ENCODE measurements around the gene OSBPL8. TPM values are rescaled to one million over a fixed set of nuclear protein-coding genes. Genes with fewer than 3 reads are reported as not detected.

Gene OSBPL8
- total and polyA plus RNA-seq, 2 experiments from 2014 or later: 78.0 to 124 TPM

GRCh38 chr12:76307083-76307482, 252.5 kb downstream of the OSBPL8 start (continued):
- TF ChIP-seq ZNF462 (CRISPR knock-in tag; IDR thresholded peaks at IDR 0.05) (no peak), EZH2 (IDR thresholded peaks at IDR 0.05; ENCODE audit: low read depth, unreplicated experiment) (no peak), CREB1 (CRISPR knock-in tag; IDR thresholded peaks at IDR 0.05; ENCODE audit: low read depth) (no peak), ETS1 (IDR thresholded peaks at IDR 0.05) (no peak), NANOG (IDR thresholded peaks at IDR 0.05; ENCODE audit: borderline replicate concordance) (no peak)
- TF ChIP-seq, protein P1, sequence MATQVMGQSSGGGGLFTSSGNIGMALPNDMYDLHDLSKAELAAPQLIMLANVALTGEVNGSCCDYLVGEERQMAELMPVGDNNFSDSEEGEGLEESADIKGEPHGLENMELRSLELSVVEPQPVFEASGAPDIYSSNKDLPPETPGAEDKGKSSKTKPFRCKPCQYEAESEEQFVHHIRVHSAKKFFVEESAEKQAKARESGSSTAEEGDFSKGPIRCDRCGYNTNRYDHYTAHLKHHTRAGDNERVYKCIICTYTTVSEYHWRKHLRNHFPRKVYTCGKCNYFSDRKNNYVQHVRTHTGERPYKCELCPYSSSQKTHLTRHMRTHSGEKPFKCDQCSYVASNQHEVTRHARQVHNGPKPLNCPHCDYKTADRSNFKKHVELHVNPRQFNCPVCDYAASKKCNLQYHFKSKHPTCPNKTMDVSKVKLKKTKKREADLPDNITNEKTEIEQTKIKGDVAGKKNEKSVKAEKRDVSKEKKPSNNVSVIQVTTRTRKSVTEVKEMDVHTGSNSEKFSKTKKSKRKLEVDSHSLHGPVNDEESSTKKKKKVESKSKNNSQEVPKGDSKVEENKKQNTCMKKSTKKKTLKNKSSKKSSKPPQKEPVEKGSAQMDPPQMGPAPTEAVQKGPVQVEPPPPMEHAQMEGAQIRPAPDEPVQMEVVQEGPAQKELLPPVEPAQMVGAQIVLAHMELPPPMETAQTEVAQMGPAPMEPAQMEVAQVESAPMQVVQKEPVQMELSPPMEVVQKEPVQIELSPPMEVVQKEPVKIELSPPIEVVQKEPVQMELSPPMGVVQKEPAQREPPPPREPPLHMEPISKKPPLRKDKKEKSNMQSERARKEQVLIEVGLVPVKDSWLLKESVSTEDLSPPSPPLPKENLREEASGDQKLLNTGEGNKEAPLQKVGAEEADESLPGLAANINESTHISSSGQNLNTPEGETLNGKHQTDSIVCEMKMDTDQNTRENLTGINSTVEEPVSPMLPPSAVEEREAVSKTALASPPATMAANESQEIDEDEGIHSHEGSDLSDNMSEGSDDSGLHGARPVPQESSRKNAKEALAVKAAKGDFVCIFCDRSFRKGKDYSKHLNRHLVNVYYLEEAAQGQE (IDR thresholded peaks at IDR 0.05; ENCODE audit: unreplicated experiment): no peak
- TF ChIP-seq, protein P2, sequence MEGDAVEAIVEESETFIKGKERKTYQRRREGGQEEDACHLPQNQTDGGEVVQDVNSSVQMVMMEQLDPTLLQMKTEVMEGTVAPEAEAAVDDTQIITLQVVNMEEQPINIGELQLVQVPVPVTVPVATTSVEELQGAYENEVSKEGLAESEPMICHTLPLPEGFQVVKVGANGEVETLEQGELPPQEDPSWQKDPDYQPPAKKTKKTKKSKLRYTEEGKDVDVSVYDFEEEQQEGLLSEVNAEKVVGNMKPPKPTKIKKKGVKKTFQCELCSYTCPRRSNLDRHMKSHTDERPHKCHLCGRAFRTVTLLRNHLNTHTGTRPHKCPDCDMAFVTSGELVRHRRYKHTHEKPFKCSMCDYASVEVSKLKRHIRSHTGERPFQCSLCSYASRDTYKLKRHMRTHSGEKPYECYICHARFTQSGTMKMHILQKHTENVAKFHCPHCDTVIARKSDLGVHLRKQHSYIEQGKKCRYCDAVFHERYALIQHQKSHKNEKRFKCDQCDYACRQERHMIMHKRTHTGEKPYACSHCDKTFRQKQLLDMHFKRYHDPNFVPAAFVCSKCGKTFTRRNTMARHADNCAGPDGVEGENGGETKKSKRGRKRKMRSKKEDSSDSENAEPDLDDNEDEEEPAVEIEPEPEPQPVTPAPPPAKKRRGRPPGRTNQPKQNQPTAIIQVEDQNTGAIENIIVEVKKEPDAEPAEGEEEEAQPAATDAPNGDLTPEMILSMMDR (conservative IDR thresholded peaks at IDR 0.05; ENCODE audit: low read depth in 2 of 2): no peak

Measured in GM23338 (cell line).